Kidney epithelial cell (primary cell): Measurements from ENCODE around the gene SMARCA2. TPM values are rescaled to one million over a fixed set of nuclear protein-coding genes. Genes with fewer than 3 reads are reported as not detected.

ENCODE experiments used
- DNase-seq: peaks from one replicate; pipeline ENCODE4 v3.0.0-alpha.2; 2010; ENCODE audit warnings: low read depth
- H3K27me3 ChIP-seq: 2 replicates; pipeline ENCODE4 v1.6.0; 2011; ENCODE audit warnings: low read length; ENCODE audit not compliant: control insufficient read depth, insufficient read depth
- H3K36me3 ChIP-seq: 2 replicates; pipeline ENCODE4 v1.5.1; 2011; ENCODE audit warnings: low read length; ENCODE audit not compliant: control insufficient read depth, insufficient read depth
- H3K4me3 ChIP-seq: 2 replicates; pipeline ENCODE4 v1.5.1; 2011; ENCODE audit warnings: low read depth, mild to moderate bottlenecking, control low read depth, low read length
- CTCF ChIP-seq: IDR thresholded peaks from 2 replicates; pipeline ENCODE4 v1.5.1; 2011; ENCODE audit warnings: mild to moderate bottlenecking, moderate library complexity, low read length, control low read depth, inconsistent platforms; ENCODE audit not compliant: insufficient read depth, poor library complexity, severe bottlenecking
- total RNA-seq: library from RNA; depleted of rRNA; stranded (reverse); fragments of >200 nt; gene quantifications from 2 replicates; pipeline ENCODE4 v1.2.3, GENCODE V29; 2015

Gene SMARCA2
- total RNA-seq, 1 donor from 2014 or later = 34.3 TPM

- no peak for TF ChIP-seq CTCF
- no peak for DNase-seq
- peaks cover 1% of the 10 kb centered on the region for H3K36me3 ChIP-seq
- H3K4me3 ChIP-seq = no peak overlapping the region
- no peaks in the 10 kb centered on the region for H3K27me3 ChIP-seq
These were observed 110.8 kb downstream of the SMARCA2 start for GRCh38 chr9:2125906-2126305.

- no peaks in the 10 kb centered on the region for H3K27me3 ChIP-seq
- no peak for DNase-seq
- peaks cover 1% of the 10 kb centered on the region for H3K36me3 ChIP-seq
- no peak for TF ChIP-seq CTCF
- H3K4me3 ChIP-seq = no peak overlapping the region
These were observed 111.2 kb downstream of the SMARCA2 start for GRCh38 chr9:2126331-2126803.

DNA sequence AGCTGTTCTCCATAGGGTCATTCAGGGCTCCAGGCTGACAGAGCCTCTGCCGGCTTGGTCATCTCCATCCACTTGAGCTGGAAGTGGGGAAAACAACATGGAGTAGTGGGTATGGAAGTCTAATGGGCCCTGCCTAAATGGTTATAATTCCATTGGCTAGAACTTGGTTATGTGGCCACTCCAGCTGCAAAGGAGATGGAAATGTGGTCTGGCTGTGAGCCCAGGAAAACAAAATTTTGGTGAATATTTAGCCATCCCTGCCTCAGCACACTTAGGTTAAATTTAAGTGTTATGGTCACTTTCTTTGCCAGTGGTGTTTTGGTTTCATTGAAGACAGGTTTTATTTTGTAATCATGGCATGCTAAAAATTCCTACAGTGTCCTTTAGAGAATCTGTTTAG is 112.3 kb downstream of the SMARCA2 start:
- no peak for DNase-seq
- Histone ChIP-seq H3K27me3 (no peaks in the 10 kb centered on the region), H3K36me3 (peaks cover 1% of the 10 kb centered on the region), H3K4me3 (no peak overlapping the region)
- TF ChIP-seq CTCF = no peak

GRCh38 chr9:2128141-2128540 is 113.0 kb downstream of the SMARCA2 start:
- no peaks in the 10 kb centered on the region for H3K27me3 ChIP-seq
- TF ChIP-seq CTCF = no peak
- DNase-seq = no peak
- no peak overlapping the region for H3K4me3 ChIP-seq
- peaks cover 1% of the 10 kb centered on the region for H3K36me3 ChIP-seq

- no peak overlapping the region for H3K4me3 ChIP-seq
- H3K27me3 ChIP-seq = no peaks in the 10 kb centered on the region
- peaks cover 1% of the 10 kb centered on the region for H3K36me3 ChIP-seq
- no peak for DNase-seq
- no peak for TF ChIP-seq CTCF
These were observed 113.5 kb downstream of the SMARCA2 start for GRCh38 chr9:2128618-2129017.

DNA sequence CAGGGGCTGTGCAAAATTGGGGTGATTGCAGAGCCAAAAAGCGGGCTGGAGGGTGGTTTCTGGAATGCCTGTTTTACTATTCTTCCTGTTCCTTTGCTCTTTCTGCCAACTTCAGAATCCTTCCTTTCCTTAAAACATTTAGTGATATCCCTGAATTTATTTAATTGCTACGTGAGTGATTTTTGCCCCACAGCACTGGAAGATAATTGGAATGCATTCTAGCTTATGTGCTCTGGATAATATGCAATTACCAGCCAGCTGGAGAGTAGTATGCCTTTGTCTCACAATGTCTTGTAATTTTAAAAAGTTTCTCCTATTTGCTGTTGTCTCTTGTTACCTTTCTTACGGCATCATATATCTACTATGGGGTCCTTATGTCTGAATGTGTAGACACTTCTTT is 115.8 kb downstream of the SMARCA2 start:
- no peak overlapping the region for H3K4me3 ChIP-seq
- no peaks in the 10 kb centered on the region for H3K27me3 ChIP-seq
- peaks cover 1% of the 10 kb centered on the region for H3K36me3 ChIP-seq
- DNase-seq = no peak
- no peak for TF ChIP-seq CTCF
